B cell (primary cell): ENCODE measurements around the gene NOS3. TPM values are rescaled to one million over a fixed set of nuclear protein-coding genes. Genes with fewer than 3 reads are reported as not detected.

ENCODE experiments used
- ATAC-seq: fragments of 200-7000 bp; cut with Tn5 transposase; one replicate; pipeline ENCODE4 v1.10.0; 2021; ENCODE audit warnings: low read depth, mild to moderate bottlenecking, moderate number of reproducible peaks, moderate library complexity
- CTCF ChIA-PET: fragments of 350-600 bp; sonication (Branson Sonifier 250); formaldehyde crosslinking; loops from one replicate; lab custom pipeline; 2021; ENCODE audit warnings: antibody characterized with exemption, inconsistent platforms; lab: Charles Lee
- POLR2A ChIA-PET: fragments of 350-600 bp; sonication (Branson Sonifier 250); formaldehyde crosslinking; loops from one replicate; lab custom pipeline; 2021; ENCODE audit warnings: antibody characterized with exemption; lab: Charles Lee
- DNase-seq: peaks from one replicate; pipeline ENCODE4 v3.0.0; 2013
- H2AFZ ChIP-seq: 2 replicates; pipeline ENCODE4 v1.6.1; 2012; ENCODE audit warnings: mild to moderate bottlenecking, low read depth, low read length; ENCODE audit not compliant: insufficient read depth, poor library complexity, severe bottlenecking
- H3K27ac ChIP-seq, 2 donors: 1 replicate in 1 of 2; 2 replicates in 1 of 2; pipeline ENCODE4 v1.5.1; 2012 to 2013; ENCODE audit warnings: low read length in 2 of 2, mild to moderate bottlenecking in 2 of 2, moderate library complexity in 1 of 2
- H3K27me3 ChIP-seq, 4 experiments: fragments of 200-600 bp in 1 of 4; sonication (generic) in 1 of 4; replicated peaks in 1 of 4; 1 replicate in 2 of 4; 2 replicates in 2 of 4; pipeline versions ENCODE4 v1.6.1 to v1.7.0; 2013 to 2016; ENCODE audit warnings: low read length in 3 of 4, mild to moderate bottlenecking in 2 of 4, mixed read lengths in 1 of 4, moderate library complexity in 1 of 4; ENCODE audit not compliant: insufficient read depth in 4 of 4, control insufficient read depth in 3 of 4; ENCODE audit errors: control extremely low read depth in 1 of 4
- H3K36me3 ChIP-seq, 2 experiments: replicated peaks in 1 of 2; 1 replicate in 1 of 2; 2 replicates in 1 of 2; pipeline versions ENCODE4 v1.6.1 to v1.7.1; 2013; ENCODE audit warnings: low read length in 1 of 2; ENCODE audit not compliant: insufficient read depth in 2 of 2, control insufficient read depth in 1 of 2; ENCODE audit errors: control extremely low read depth in 1 of 2, extremely low read depth in 1 of 2
- H3K4me1 ChIP-seq, 2 donors: fragments of 200-600 bp in 1 of 2; sonication (generic) in 1 of 2; 1 replicate in 1 of 2; 2 replicates in 1 of 2; pipeline versions ENCODE4 v1.5.1 to v1.6.1; 2013 to 2017; ENCODE audit warnings: low read length in 2 of 2; ENCODE audit not compliant: control insufficient read depth in 2 of 2, insufficient read depth in 2 of 2
- H3K4me2 ChIP-seq: replicated peaks from 2 replicates; pipeline ENCODE3; 2012; ENCODE audit warnings: mild to moderate bottlenecking, low read depth, low read length; ENCODE audit not compliant: poor library complexity, severe bottlenecking
- H3K4me3 ChIP-seq, 5 experiments: fragments of 200-600 bp in 1 of 5; sonication (generic) in 1 of 5; 1 replicate in 3 of 5; 2 replicates in 2 of 5; pipeline versions ENCODE4 v1.5.1 to v1.7.0; 2011 to 2016; ENCODE audit warnings: low read length in 4 of 5, mild to moderate bottlenecking in 4 of 5, low read depth in 2 of 5, control low read depth in 1 of 5, moderate library complexity in 1 of 5; ENCODE audit not compliant: insufficient read depth in 1 of 5; ENCODE audit errors: control extremely low read depth in 1 of 5, extremely low read depth in 1 of 5
- H3K79me2 ChIP-seq: fragments of 200-600 bp; sonication (generic); one replicate; pipeline ENCODE4 v1.6.0; 2016; ENCODE audit warnings: low read length; ENCODE audit not compliant: control insufficient read depth, insufficient read depth
- H3K9ac ChIP-seq: fragments of 200-600 bp; sonication (generic); 2 replicates; pipeline ENCODE4 v1.6.1; 2017; ENCODE audit warnings: mild to moderate bottlenecking, low read length, moderate library complexity
- H3K9me3 ChIP-seq, 3 donors: one replicate each; pipeline versions ENCODE4 v1.6.1 to v1.7.1; 2013; ENCODE audit warnings: low read length in 2 of 3; ENCODE audit not compliant: control insufficient read depth in 2 of 3, insufficient read depth in 1 of 3; ENCODE audit errors: control extremely low read depth in 1 of 3
- H4K20me1 ChIP-seq: 2 replicates; pipeline ENCODE4 v1.6.0; 2012; ENCODE audit warnings: mild to moderate bottlenecking, low read length; ENCODE audit not compliant: insufficient read depth, control insufficient read depth, poor library complexity, severe bottlenecking
- H3K27ac Mint-ChIP-seq: one replicate; pipeline ENCODE4 v1.8.0; 2021; ENCODE audit warnings: mixed read lengths
- H3K27me3 Mint-ChIP-seq: one replicate; pipeline ENCODE4 v1.8.0; 2021; ENCODE audit warnings: mixed read lengths
- H3K4me1 Mint-ChIP-seq: one replicate; pipeline ENCODE4 v1.8.0; 2021; ENCODE audit warnings: mixed read lengths
- H3K4me3 Mint-ChIP-seq: one replicate; pipeline ENCODE4 v1.8.0; 2021; ENCODE audit warnings: mixed read lengths
- H3K9me3 Mint-ChIP-seq: one replicate; pipeline ENCODE4 v1.8.0; 2022; ENCODE audit warnings: mixed read lengths; ENCODE audit not compliant: insufficient read depth
- EZH2 ChIP-seq: IDR thresholded peaks from 2 replicates; pipeline ENCODE4 v1.6.1; 2012; ENCODE audit warnings: borderline replicate concordance, low read depth, mild to moderate bottlenecking, moderate library complexity, low read length; ENCODE audit not compliant: insufficient read depth, poor library complexity, severe bottlenecking
- WGBS: methylation state at CpG from one replicate; pipeline ENCODE4 v1.1.5; 2013; ENCODE audit warnings: missing lambda C conversion rate; ENCODE audit not compliant: insufficient coverage; 5-methylcytosine and 5-hydroxymethylcytosine counted together
- intact Hi-C: fragments of 100-400 bp; cut with micrococcal nuclease; formaldehyde crosslinking; loops from one replicate; pipeline ENCODE4 v1.10.0; 2022
- polyA plus RNA-seq: library from polyadenylated mRNA; depleted of rRNA; stranded (reverse); fragments of >200 nt; gene quantifications from 2 replicates; pipeline ENCODE4 v1.2.3, GENCODE V29; 2012
- total RNA-seq, 2 donors: library from RNA; stranded (reverse); fragments of 120-200 nt in 1 of 2; gene quantifications; 1 replicate in 1 of 2; 2 replicates in 1 of 2; pipeline versions ENCODE4 v1.2.3 to v1.2.4, GENCODE V29; 2013 to 2022
- TF ChIP-seq, protein P1 (sequence below): fragments of 200-600 bp; IDR thresholded peaks from one replicate; pipeline ENCODE4 v1.8.0; 2022; ENCODE audit warnings: antibody characterized with exemption, mild to moderate bottlenecking

Gene NOS3
- total and polyA plus RNA-seq, 2 donors (not counting 1 experiment from before 2014, with no cell fraction given): 0.39 to 0.54 TPM

DNA sequence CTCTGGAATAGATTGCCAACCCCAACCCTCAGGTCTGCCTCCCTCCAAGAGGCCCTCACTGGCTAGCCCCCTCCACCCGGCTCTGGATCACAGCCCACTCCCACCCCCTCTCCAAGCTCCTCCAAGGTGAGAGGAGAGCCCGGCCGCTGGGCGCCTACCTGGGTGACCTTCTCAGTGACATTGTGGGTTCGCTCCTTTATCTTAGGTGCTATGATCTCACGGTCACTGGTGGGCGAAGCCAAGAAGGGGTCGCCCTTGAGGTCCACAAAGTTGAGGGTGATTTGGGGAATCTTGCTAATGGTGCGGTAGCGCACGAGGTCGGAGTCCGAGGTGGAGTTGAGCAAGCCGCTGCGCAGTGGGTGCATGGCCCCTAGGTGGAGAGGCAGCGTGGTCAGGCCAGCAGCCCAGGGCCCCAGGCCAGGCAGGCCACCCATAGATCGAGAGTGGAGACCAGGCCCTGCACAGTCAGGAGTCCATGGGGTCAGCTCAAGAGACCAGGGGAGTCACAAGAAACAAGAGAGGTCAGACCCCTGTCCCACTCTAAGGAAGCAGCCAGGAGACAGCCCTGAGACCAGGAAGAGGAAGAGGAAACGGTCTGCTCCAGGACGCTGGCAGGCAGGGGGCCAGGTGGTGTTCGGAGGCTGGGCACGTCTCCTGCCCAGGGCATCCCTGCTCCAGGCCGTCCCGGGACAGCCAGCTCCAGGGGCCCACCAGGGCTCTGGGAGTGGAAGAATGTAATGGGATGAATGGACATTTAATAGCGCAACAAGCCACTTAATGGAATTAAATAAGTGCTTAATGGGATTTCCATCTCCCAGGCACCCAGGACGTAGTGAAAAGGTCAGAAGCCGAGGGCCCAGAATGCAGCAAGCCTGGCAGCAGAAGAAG is 33.4 kb upstream of the NOS3 start:
- Histone ChIP-seq H3K36me3 (no peaks in the 10 kb centered on the region), H3K4me3 (no peak overlapping the region), H3K4me1 (no peaks in the 10 kb centered on the region), H2AFZ (no peak overlapping the region), H3K9me3 (peaks cover 0 to 9% (median 0%) of the 10 kb centered on the region in 3 donors), H3K27ac (no peak overlapping the region), H3K27me3 (peaks cover 0 to 45% (median 5%) of the 10 kb centered on the region in 4 experiments), H3K9ac (no peak overlapping the region), H3K79me2 (no peaks in the 10 kb centered on the region), H4K20me1 (no peaks in the 10 kb centered on the region), H3K4me2 (no peak overlapping the region)
- no peaks in the 10 kb centered on the region for H3K9me3 Mint-ChIP-seq
- ATAC-seq (no peak), DNase-seq (no peak)
- no peak overlapping the region for H3K27ac Mint-ChIP-seq
- ChIA-PET CTCF (no interaction called here), POLR2A (no interaction called here)
- 86% methylated on average over 21 of the region's 26 CpGs for WGBS
- H3K4me1 Mint-ChIP-seq: no peaks in the 10 kb centered on the region
- peaks cover 59% of the 10 kb centered on the region for H3K27me3 Mint-ChIP-seq
- H3K4me3 Mint-ChIP-seq: no peak overlapping the region
- intact Hi-C loops: no loop called here
- TF ChIP-seq, protein P1, sequence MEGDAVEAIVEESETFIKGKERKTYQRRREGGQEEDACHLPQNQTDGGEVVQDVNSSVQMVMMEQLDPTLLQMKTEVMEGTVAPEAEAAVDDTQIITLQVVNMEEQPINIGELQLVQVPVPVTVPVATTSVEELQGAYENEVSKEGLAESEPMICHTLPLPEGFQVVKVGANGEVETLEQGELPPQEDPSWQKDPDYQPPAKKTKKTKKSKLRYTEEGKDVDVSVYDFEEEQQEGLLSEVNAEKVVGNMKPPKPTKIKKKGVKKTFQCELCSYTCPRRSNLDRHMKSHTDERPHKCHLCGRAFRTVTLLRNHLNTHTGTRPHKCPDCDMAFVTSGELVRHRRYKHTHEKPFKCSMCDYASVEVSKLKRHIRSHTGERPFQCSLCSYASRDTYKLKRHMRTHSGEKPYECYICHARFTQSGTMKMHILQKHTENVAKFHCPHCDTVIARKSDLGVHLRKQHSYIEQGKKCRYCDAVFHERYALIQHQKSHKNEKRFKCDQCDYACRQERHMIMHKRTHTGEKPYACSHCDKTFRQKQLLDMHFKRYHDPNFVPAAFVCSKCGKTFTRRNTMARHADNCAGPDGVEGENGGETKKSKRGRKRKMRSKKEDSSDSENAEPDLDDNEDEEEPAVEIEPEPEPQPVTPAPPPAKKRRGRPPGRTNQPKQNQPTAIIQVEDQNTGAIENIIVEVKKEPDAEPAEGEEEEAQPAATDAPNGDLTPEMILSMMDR: no peak
- no peak for TF ChIP-seq EZH2

DNA sequence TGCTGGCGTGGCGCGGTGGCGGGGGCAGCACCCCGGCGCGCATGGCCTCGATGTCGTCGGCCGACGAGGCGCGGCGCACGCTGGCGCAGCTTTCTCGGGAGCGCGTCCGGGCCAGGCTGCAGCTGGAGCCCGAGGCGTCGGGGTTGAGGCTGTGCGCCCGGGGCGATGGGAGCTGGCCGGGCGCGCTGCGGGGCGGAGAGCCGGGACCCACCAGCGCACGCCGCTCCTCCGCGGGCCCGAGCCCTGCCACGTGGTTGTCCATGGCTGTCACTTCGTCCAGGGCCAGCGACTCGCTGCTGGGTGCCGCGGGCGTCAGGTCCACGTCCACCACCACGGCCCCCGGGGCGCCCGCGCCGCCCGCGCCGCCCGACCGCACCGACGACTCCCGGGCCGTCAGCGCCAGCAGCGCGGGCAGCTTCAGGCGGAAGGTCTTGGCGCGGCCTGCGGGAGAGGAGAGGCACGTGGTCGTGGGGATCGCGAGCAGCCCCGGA is 32.7 kb upstream of the NOS3 start:
- ChIA-PET CTCF (no interaction called here), POLR2A (no interaction called here)
- no peak overlapping the region for H2AFZ ChIP-seq
- TF ChIP-seq EZH2: no peak
- TF ChIP-seq, protein P1: no peak
- H3K79me2 ChIP-seq: no peaks in the 10 kb centered on the region
- H4K20me1 ChIP-seq: no peaks in the 10 kb centered on the region
- H3K27me3 ChIP-seq: peaks cover 0 to 52% (median 5%) of the 10 kb centered on the region in 4 experiments
- Mint-ChIP-seq H3K27ac (no peak overlapping the region), H3K4me3 (no peak overlapping the region), H3K27me3 (peaks cover 63% of the 10 kb centered on the region), H3K4me1 (peaks cover 2% of the 10 kb centered on the region), H3K9me3 (no peaks in the 10 kb centered on the region)
- no peak overlapping the region for H3K9ac ChIP-seq
- H3K9me3 ChIP-seq: peaks cover 0 to 9% (median 0%) of the 10 kb centered on the region in 3 donors
- H3K27ac ChIP-seq: no peak overlapping the region
- H3K4me2 ChIP-seq: no peak overlapping the region
- 17% methylated on average over 74 of the region's 74 CpGs for WGBS
- no peak overlapping the region for H3K4me3 ChIP-seq
- H3K36me3 ChIP-seq: no peaks in the 10 kb centered on the region
- DNase-seq: no peak
- ATAC-seq: no peak
- H3K4me1 ChIP-seq: peaks cover 3 to 5% of the 10 kb centered on the region in 2 donors
- intact Hi-C loops: no loop called here
